H1 (cell line): ENCODE data around the gene DYDC2. TPM values are rescaled to one million over a fixed set of nuclear protein-coding genes. Genes with fewer than 3 reads are reported as not detected.

Experiments
- CEBPB ChIP-seq: IDR thresholded peaks from 2 replicates; pipeline ENCODE4 v1.6.1; 2012; ENCODE audit warnings: low read depth, low read length
- polyA plus RNA-seq, 7 experiments: library from polyadenylated mRNA; depleted of rRNA in 3 of 7; stranded (reverse) in 5 of 7; unstranded in 2 of 7; fragments of >200 nt in 5 of 7; fragments of 200-250 nt in 2 of 7; gene quantifications; 1 replicate in 5 of 7; 2 replicates in 1 of 7; 4 replicates in 1 of 7; pipeline versions ENCODE4 v1.2.1 to v1.2.3, GENCODE V29; 2011 to 2013; ENCODE audit warnings: missing spikeins in 2 of 7, mixed read lengths in 2 of 7
- total RNA-seq: library from RNA; stranded (reverse); fragmentation: NEBNext Ultra II Directional; extraction: Animal tissue kit (Norgen Biotek cat#: 25700); gene quantifications from 2 replicates; pipeline ENCODE4 v1.2.1, GENCODE V29; 2021

DYDC2 gene
- total and polyA plus RNA-seq, 2 of the 8 experiments (the other 6 are each of a cell fraction or from before 2014, with no cell fraction given): 1.5 to 5.2 TPM

DNA sequence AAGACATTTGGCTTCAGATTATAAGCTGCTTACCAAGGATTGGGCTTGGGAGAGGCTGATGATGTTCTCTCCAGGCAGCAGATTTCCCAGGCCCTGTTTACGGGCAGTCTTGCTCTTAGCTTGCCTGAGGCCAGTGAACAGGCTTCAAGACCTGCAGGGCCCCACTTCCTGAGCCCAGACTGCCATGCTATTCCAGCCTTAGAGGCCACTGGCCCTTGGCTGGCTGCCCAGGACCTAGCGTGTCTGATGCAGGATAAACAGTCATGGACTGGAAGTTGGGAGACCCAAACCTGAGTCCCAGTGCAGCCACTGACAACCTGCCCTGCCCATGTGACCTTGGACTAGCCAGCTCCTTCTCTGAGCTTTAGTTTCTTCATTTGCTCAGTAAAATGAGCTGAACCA lies 54.7 kb downstream of the DYDC2 start (continued):
- TF ChIP-seq CEBPB: no peak
